Peyer's patch (tissue), 4 donors: ENCODE data around the gene MAP7D2. TPM values are rescaled to one million over a fixed set of nuclear protein-coding genes. Genes with fewer than 3 reads are reported as not detected.

Experiments used
- DNase-seq, 3 donors: peaks; one replicate each; pipeline ENCODE4 v3.0.0-alpha.2; 2017 to 2019
- H3K27ac ChIP-seq, 4 donors: fragments of 200-600 bp; sonication (generic); one replicate each; pipeline ENCODE4 v1.5.1; 2016 to 2019
- H3K27me3 ChIP-seq, 2 donors: fragments of 200-600 bp; sonication (generic); one replicate each; pipeline ENCODE4 v1.5.1; 2019
- H3K36me3 ChIP-seq, 3 donors: fragments of 200-600 bp; sonication (generic); one replicate each; pipeline ENCODE4 v1.5.1; 2016 to 2019
- H3K4me1 ChIP-seq, 4 donors: fragments of 200-600 bp; sonication (generic); one replicate each; pipeline ENCODE4 v1.5.1; 2016 to 2019
- H3K4me3 ChIP-seq, 4 donors: fragments of 200-600 bp; sonication (generic); 1 replicate in 3 of 4; 2 replicates in 1 of 4; pipeline ENCODE4 v1.5.1; 2016 to 2019; ENCODE audit warnings: mild to moderate bottlenecking in 1 of 4
- H3K9me3 ChIP-seq, 4 donors: fragments of 200-600 bp; sonication (generic); one replicate each; pipeline ENCODE4 v1.5.1; 2016 to 2019; ENCODE audit warnings: mild to moderate bottlenecking in 1 of 4
- POLR2A ChIP-seq, 2 donors: fragments of 450-650 bp; IDR thresholded peaks; one replicate each; pipeline ENCODE4 v1.5.1; 2017; ENCODE audit warnings: antibody characterized with exemption in 2 of 2, mild to moderate bottlenecking in 2 of 2, moderate library complexity in 2 of 2
- total RNA-seq, 4 donors: library from RNA; depleted of rRNA; stranded (reverse); fragments of >200 nt; gene quantifications; one replicate each; pipeline ENCODE4 v1.1.0, GENCODE V29; 2016
- TF ChIP-seq, protein P1 (sequence below), 6 experiments: fragments of 450-650 bp in 4 of 6; fragments of 200-600 bp in 2 of 6; sonication (generic) in 1 of 6; IDR thresholded peaks; one replicate each; pipeline ENCODE4 v1.5.1; 2017 to 2019; ENCODE audit warnings: antibody characterized with exemption in 6 of 6, mild to moderate bottlenecking in 3 of 6, moderate library complexity in 1 of 6

Gene MAP7D2
- total RNA-seq, 4 donors from 2014 or later: 1.3 to 5.3 (median 2.9) TPM

DNA sequence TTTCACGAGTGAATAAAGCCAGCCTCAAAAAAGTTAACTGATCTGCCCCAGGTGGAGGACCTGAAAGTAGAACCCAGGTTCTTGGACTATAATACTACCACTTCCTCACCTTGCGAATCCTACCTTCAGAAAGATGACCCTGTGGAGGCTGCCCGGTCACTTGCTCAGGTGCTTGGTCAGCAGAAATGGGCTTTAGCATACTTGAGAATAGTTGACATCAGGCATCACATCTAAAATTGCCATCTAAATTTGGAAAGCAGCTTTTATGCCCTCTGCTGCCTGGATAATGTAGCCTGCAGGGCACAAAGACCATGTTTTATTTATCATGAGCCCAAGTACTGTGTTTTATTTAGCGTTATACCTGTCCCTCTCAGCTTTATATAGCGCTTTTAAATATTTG lies 128.9 kb downstream of the MAP7D2 start:
- Histone ChIP-seq H3K4me1 (no peaks in the 10 kb centered on the region), H3K9me3 (no peaks in the 10 kb centered on the region), H3K4me3 (no peak overlapping the region), H3K27ac (no peak overlapping the region), H3K36me3 (no peaks in the 10 kb centered on the region), H3K27me3 (no peaks in the 10 kb centered on the region)
- no peak for DNase-seq
- TF ChIP-seq, protein P1, sequence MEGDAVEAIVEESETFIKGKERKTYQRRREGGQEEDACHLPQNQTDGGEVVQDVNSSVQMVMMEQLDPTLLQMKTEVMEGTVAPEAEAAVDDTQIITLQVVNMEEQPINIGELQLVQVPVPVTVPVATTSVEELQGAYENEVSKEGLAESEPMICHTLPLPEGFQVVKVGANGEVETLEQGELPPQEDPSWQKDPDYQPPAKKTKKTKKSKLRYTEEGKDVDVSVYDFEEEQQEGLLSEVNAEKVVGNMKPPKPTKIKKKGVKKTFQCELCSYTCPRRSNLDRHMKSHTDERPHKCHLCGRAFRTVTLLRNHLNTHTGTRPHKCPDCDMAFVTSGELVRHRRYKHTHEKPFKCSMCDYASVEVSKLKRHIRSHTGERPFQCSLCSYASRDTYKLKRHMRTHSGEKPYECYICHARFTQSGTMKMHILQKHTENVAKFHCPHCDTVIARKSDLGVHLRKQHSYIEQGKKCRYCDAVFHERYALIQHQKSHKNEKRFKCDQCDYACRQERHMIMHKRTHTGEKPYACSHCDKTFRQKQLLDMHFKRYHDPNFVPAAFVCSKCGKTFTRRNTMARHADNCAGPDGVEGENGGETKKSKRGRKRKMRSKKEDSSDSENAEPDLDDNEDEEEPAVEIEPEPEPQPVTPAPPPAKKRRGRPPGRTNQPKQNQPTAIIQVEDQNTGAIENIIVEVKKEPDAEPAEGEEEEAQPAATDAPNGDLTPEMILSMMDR (IDR thresholded peaks at IDR 0.05): no peak
- TF ChIP-seq POLR2A (IDR thresholded peaks at IDR 0.05): no peak

GRCh38 chrX:19986531-19986930 lies 130.2 kb downstream of the MAP7D2 start:
- TF ChIP-seq, protein P1 (IDR thresholded peaks at IDR 0.05): no peak
- no peak for TF ChIP-seq POLR2A (IDR thresholded peaks at IDR 0.05)
- no peaks in the 10 kb centered on the region for H3K9me3 ChIP-seq
- H3K36me3 ChIP-seq: no peaks in the 10 kb centered on the region
- no peak overlapping the region for H3K27ac ChIP-seq
- no peak overlapping the region for H3K4me3 ChIP-seq
- H3K27me3 ChIP-seq: no peaks in the 10 kb centered on the region
- DNase-seq: no peak
- H3K4me1 ChIP-seq: no peaks in the 10 kb centered on the region

GRCh38 chrX:19981947-19982346 lies 134.8 kb downstream of the MAP7D2 start:
- Histone ChIP-seq H3K9me3 (no peaks in the 10 kb centered on the region), H3K27me3 (no peaks in the 10 kb centered on the region), H3K27ac (no peak overlapping the region), H3K4me1 (no peaks in the 10 kb centered on the region), H3K4me3 (no peak overlapping the region), H3K36me3 (no peaks in the 10 kb centered on the region)
- TF ChIP-seq POLR2A (IDR thresholded peaks at IDR 0.05): no peak
- TF ChIP-seq, protein P1 (IDR thresholded peaks at IDR 0.05): no peak
- DNase-seq: no peak

DNA sequence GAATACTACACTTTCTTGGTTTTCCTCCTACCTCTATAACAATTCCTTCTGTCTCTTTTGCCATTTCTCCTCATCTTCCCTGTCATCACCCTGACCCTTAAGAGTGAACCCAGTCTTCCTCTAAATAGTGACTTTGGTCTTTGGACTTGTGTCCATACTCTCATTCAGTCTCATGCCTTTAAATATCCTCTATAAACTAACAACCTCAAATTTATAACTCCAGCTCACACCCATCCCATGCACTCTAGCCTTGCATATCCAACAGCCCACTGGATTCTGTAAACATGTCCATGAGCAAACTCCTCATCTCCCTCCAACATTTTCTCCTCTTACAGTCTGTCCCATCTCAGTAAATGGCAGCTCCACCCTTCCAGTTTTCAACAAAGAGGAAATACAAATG lies 140.9 kb downstream of the MAP7D2 start:
- H3K27ac ChIP-seq: no peak overlapping the region
- H3K4me1 ChIP-seq: no peaks in the 10 kb centered on the region
- H3K9me3 ChIP-seq: no peaks in the 10 kb centered on the region
- H3K36me3 ChIP-seq: no peaks in the 10 kb centered on the region
- no peak overlapping the region for H3K4me3 ChIP-seq
- H3K27me3 ChIP-seq: no peaks in the 10 kb centered on the region
- TF ChIP-seq POLR2A (IDR thresholded peaks at IDR 0.05): no peak
- no peak for DNase-seq

DNA sequence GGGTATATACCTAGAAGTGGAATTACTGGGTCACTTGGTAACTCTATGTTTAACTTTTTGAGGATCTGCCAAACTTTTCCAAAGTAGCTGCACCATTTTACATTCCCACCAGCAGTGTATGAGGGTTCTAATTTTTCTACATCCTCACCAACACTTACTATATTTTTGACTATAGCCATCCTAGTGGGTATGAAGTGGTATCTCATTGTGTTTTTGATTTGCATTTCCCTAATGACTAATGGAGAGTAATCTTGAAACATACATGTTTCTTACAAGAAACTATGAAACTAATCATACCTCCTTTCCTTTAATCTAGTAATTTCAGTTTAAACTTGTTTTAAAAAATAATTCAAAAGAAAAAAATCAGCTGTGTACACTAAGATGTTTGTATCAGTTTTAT lies 143.7 kb downstream of the MAP7D2 start:
- TF ChIP-seq, protein P1 (IDR thresholded peaks at IDR 0.05): no peak
- TF ChIP-seq POLR2A (IDR thresholded peaks at IDR 0.05): no peak

DNA sequence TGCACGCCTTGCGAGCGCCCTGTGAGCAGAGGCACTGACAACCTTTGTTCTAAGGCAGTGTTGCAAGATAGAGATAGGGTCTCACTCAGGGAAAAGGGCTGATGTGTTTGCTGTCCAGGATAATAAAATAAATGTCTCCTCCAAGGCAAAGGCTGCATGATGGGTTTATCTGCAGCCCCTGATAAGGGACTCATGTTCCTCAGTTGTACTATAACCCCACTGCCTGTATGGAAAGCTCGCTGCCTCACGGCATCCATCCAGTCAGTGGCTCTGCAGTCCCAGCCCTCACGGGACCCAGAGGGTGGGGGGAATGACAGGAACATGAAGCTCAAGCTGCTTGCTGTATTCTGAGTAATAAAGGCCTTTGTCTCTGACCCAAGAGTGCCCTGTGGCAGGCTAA lies 148.4 kb downstream of the MAP7D2 start:
- TF ChIP-seq, protein P1 (IDR thresholded peaks at IDR 0.05): no peak
- TF ChIP-seq POLR2A (IDR thresholded peaks at IDR 0.05): no peak
- no peak overlapping the region for H3K27ac ChIP-seq
- H3K27me3 ChIP-seq: no peaks in the 10 kb centered on the region
- H3K36me3 ChIP-seq: no peaks in the 10 kb centered on the region
- no peaks in the 10 kb centered on the region for H3K4me1 ChIP-seq
- DNase-seq: no peak
- no peaks in the 10 kb centered on the region for H3K9me3 ChIP-seq
- H3K4me3 ChIP-seq: no peak overlapping the region

More for the DNA sequence above, 143.7 kb downstream of the MAP7D2 start:
- Histone ChIP-seq H3K27me3 (no peaks in the 10 kb centered on the region), H3K27ac (no peak overlapping the region), H3K9me3 (no peaks in the 10 kb centered on the region), H3K36me3 (no peaks in the 10 kb centered on the region), H3K4me1 (no peaks in the 10 kb centered on the region), H3K4me3 (no peak overlapping the region)
- DNase-seq: no peak
